ENCODE data around the gene FOXD2.
"Not testable (repeated sequence)": the region's sequence is repeated elsewhere in the genome, so short reads cannot be mapped to it uniquely, and the experiment has no call there.

FOXD2 gene

DNA sequence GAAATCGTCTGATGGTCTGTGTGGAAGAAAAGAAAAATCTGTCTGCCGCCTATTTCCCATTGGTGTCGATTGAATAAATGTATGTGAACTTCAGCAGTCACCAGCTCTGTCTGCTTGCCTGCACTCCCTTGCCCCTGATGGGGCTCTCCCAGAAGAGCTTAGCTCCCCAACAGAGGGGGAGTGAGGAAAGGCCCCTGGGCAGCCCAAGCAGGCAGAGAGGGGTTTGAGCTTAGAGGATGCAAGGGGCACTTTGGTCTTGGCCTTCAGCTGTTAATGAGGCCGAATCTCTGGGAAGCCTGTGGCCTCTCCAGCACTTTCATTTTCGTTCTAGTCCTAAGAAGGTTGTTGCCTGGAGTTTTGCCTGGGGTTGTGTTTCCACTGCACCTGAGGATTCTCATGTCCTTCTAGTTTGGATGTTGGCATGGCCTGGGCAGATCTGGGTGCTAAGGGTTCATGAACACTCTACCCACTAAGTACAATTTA lies 2.8 kb downstream of the FOXD2 start:
- DNase-seq = no peak

DNA sequence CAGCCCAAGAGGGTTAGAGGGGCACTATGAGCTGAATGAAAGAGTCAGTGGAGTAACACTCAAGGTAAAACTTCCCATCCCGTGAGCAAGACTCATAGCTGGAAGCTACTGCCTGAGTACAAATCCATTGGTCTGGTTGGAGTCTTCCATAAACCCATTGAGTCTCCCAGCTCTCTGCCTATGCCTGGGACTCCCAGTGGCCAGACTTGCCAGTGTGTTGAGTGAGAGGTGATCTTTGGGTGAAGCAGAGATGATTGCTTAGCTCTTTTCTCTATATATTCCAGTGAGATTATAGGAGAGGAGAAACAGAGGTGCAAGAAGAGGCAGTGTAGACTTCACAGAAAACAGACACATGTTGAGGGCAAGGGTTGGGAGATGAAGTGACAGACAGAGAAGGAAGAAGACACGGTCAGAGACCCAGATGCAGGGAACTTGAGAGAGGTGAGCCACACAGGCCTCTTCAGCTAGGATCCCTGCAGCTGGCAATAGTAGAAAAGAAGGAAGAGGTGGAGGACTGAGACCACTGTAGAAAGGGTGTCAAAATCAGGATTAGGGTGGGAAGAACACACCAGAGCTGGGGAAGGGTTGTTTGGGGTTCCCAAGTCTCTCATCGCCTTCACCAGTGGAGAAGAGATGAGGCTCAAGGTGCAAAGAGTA lies 3.7 kb downstream of the FOXD2 start:
- DNase-seq = no peak

DNA sequence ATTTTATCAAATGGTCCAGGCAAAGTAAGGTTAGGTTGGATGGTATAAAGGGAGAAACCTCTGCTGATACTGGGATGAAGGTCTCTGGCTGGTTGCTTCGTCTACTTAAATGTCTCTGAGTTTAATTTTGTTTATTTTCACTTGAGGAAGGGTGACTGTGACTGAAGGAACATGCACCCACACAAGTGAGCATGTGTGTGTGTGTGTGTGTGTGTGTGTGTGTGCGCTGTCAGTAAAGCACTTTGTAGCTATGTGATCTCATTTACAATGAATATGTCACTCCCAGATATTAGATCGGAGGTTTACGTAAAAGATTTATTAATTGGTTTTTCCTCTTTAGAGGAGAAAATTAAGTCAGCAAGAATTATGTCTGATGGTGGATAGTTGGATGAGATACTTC lies 4.4 kb downstream of the FOXD2 start:
- no peak for DNase-seq

DNA sequence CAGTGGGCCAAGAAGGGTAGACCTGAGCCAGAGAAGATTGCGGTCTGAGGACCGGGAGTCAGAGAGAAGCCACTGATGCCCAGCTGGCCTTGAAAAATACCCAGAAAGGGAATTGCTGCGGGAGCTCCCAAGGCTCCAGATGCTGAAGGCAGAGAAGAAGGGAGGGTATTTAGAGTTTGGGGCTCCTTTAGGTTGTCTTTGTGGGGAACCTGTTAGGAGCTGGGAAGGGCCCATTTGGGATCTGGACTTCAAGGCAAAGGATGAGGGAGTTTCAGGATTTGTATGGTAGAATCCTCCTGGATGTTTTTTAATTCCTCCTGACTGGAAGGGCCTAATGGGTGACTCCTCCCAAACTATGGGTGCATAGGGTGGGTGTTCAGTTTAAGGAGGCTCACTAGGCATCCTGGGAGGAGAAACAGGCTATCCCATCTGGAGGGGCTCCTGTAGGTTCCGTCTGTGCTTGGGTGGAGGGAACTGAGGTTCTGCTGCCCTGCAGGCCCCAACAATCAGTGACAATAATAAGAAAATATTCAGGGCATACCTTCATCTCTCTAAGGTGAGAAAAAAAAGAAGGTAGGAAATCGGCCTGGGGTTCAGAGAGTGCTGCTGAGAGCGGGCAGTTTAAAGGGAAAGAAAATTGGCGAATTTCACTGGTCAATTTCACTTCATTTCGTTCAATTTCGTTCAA lies 5.1 kb downstream of the FOXD2 start:
- DNase-seq = no peak

GRCh38 chr1:47443530-47444296 lies 5.9 kb downstream of the FOXD2 start:
- DNase-seq = no peak

- DNase-seq = no peak
These were observed 6.4 kb downstream of the FOXD2 start for GRCh38 chr1:47444297-47444561.

DNA sequence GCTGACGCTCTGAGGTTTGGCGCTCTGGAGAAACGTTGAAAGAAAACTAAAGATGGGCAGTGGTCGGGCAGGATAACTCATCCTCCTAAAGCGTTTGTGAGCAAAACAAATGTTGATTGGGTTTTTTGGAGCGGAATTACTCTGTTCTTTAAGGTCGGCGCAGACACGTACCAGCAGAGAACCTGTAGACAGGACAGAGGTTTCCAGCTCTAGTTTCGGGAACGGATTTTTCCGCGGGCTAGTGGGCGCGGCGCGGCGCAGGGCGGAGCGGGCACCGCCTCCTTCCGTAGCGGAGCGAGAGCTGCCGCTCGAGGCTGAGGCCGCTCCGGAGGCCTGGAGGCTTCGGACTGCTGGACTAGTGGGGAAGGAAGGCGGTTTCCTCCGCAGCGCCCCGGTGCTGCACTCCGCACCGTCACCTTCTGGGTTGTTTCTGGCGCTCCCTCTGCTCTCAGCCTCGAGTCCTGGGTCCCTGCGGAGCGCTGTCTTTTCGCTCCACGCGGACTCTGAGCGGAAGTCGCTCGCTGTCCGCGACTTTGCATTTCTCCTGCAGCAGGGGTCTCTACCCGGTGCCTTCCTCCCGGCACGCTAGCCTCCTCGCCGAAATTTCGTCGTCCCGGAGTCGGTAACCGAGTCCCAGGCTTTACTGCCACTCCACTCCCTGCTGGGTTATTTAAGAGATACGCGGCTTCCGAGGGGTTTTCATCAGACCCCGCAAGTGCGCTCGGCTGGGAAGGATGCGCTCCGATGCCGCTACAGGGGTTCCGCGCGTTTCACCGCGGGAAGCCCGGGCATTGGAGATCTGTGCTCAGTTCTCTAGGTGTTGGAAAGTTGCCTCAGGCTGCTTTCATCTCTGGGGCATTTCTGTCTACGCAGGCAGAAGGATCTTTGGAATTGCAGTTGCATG lies 7.0 kb downstream of the FOXD2 start:
- no peak for DNase-seq

DNA sequence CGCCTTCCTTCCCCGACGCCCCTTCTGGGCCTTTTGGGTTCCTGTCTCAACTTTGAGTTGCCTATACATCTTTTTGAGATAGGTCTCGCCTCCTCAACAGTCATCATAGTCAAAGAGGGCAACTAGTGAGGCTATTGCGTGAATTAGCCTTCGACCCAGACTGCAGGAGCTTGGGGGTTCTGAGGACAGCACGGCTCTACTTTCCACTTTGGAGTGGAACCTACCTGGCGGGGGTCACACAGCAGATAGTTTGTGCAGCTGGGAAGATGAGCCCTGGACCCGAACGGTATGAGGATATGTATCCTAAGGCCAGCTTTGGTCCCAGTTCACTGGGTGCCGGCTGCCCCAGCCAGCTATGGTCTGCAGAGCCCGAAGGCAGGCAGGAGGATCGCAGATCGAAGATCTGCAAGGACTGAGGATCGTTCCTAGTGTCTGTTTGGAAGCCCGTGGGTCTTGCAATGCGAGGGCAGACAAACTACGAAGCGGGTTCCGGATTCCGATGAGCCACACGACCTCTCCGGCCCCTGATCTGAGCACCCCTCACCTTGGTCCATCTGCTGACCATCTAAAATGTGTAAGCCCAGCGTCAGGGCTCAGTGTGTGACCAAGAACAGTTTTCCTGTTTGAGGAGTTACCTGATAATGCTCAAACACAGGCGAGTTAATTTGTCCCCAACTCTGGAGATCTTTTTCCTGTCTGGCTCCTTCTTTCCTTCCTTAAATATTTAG lies 8.1 kb downstream of the FOXD2 start:
- DNase-seq = no peak

GRCh38 chr1:47448462-47449222 lies 10.8 kb downstream of the FOXD2 start:
- no peak for DNase-seq

DNA sequence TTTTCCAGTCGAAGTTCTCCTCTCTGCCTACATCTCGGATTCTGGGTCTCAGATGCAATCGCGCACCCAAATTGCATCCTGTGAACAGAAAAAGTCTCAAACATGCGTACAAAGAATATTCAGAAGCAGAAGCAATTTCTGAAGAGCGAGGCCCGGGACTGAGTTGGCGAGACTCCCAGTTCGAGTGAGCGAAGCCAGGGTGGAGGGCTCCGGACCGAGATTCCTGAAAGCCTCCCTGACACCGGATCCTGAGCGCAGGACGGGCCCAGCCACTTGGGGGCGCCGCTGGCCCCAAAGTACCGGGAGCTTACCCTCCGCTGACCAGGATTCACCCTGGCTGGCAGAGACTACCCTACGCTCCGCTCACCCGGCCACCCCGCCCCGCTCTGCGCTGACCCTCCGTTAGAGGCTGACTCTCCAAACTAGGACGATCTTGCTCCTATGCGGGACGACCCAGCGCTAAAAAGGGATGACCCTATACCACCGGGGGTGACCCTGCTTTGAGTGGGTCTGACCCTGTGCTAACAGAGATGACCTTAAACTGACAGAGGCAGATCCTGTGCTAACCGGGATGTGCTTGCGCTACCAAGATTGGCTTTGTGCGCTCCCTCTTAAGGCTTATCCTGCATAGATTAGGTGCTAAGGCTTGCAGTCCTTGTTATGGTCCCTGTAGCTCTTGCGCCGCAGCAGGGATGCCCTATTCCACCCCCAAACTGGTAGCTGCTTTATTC lies 12.1 kb downstream of the FOXD2 start:
- no peak for DNase-seq

- DNase-seq = no peak
These were observed 12.8 kb downstream of the FOXD2 start for GRCh38 chr1:47450606-47451005.

GRCh38 chr1:47452426-47452825 lies 14.6 kb downstream of the FOXD2 start:
- no peak for DNase-seq

DNA sequence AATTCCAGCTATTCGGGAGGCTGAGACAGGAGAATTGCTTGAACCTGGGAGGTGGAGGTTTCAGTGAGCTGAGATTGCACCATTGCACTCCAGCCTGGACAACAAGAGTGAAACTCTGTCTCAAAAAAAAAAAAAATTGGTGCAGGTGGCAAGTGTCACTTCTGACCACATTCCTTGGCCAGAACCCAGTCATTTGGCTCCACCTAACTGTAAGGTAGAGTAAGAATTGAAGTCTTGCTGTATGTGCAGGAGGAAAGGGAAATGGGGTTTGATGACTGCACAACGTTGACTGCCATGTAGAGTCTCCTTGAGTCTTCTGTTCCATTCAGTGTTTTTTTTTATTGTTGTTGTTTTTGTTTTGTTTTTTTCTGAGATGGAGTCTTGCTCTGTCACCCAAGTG lies 16.1 kb downstream of the FOXD2 start:
- DNase-seq = not testable (repeated sequence)

DNA sequence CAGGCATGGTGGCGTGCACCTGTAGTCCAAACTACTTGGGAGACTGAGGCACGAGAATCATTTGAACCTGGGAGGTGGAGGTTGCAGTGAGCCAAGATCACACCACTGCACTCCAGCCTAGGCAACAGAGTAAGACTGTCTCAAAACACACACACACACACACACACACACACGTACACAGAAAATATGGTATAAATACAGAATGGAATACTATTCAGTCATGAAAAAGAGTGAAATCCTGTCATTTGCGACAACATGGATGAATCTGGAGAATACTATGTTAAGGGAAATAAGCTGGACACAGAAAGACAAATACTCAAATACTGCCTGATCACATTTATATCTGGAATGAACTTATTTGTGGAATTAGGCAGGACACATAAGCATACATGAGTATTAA lies 18.4 kb downstream of the FOXD2 start:
- DNase-seq = no peak

DNA sequence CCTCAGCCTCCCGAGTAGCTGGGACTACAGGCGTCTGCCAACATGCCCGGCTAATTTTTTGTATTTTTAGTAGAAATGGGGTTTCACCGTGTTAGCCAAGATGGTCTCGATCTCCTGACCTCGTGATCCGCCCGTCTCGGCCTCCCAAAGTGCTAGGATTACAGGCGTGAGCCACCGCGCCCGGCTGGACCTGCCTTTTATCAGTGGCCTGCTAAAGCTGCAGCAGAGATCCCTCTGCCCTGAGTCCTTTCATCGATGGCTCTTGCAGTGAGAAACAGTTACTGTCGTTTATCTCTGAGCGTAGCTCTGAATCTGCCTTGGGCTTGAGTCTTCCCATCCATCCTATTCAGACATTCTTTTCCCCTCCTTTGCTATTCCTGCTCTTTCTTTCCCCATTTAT lies 19.7 kb downstream of the FOXD2 start:
- DNase-seq = not testable (repeated sequence)

GRCh38 chr1:47459253-47459788 lies 21.5 kb downstream of the FOXD2 start:
- no peak for DNase-seq

- DNase-seq = no peak
These were observed 22.2 kb downstream of the FOXD2 start for GRCh38 chr1:47460040-47460439.

DNA sequence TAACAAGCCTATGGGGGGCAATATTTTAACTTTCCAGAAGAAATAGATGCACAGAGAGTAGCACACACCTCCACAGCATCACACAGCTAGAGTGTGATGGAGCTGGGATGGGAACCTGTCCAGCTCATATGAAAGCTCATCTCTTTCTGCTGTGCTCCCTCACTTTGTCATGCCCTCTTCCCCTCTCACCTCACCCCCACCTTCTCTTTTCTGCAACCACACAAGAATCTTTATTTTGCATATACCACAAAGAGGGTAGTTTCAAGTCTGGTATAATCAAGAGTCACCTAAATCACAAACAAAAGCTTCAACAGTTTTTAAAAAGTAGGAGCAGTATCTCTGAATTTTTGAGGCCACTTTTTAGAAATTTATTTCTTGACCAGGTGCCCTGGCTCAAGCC lies 22.6 kb downstream of the FOXD2 start:
- DNase-seq = no peak

- peak; percentile 49 for DNase-seq
These were observed 27.8 kb downstream of the FOXD2 start for GRCh38 chr1:47465605-47466004.

GRCh38 chr1:47468709-47469389 lies 31.0 kb downstream of the FOXD2 start:
- DNase-seq = no peak

All from NCI-H2171 treated with DMSO at 0.1 percent for 48 hours (cell line).